Pancreas (tissue), 10 donors: Measurements from ENCODE around the gene MMAB. TPM values are rescaled to one million over a fixed set of nuclear protein-coding genes. Genes with fewer than 3 reads are reported as not detected.

Experiments
- ATAC-seq, 4 donors: fragments of 200-7000 bp; cut with Tn5 transposase; one replicate each; pipeline versions ENCODE4 v1.8.0 to v1.9.1; 2020; ENCODE audit warnings: mild to moderate bottlenecking in 4 of 4, moderate library complexity in 4 of 4
- DNase-seq, 6 donors: peaks; one replicate each; pipeline ENCODE4 v3.0.0-alpha.2; 2020
- FAIRE-seq: peaks from 2 replicates; lab custom pipeline; 2012; peaks lifted over from hg19 to GRCh38; lab: Jason Lieb, UNC
- H3K27ac ChIP-seq, 4 donors: fragments of 200-600 bp; sonication (generic); 1 replicate in 3 of 4; 2 replicates in 1 of 4; pipeline versions ENCODE4 v1.5.0 to v1.8.0; 2020
- H3K27me3 ChIP-seq, 4 donors: fragments of 200-600 bp; one replicate each; pipeline ENCODE4 v1.8.0; 2021
- H3K36me3 ChIP-seq, 3 donors: fragments of 200-600 bp; sonication (generic) in 1 of 3; one replicate each; pipeline versions ENCODE4 v1.5.0 to v1.8.0; 2020 to 2021
- H3K4me1 ChIP-seq, 3 donors: fragments of 200-600 bp; one replicate each; pipeline ENCODE4 v1.8.0; 2021
- H3K4me3 ChIP-seq, 4 donors: fragments of 200-600 bp; sonication (generic) in 2 of 4; one replicate each; pipeline versions ENCODE4 v1.5.0 to v1.8.0; 2020 to 2021
- H3K9me3 ChIP-seq, 4 donors: fragments of 200-600 bp; one replicate each; pipeline ENCODE4 v1.8.0; 2021
- CTCF ChIP-seq, 4 donors: fragments of 200-600 bp; sonication (generic) in 3 of 4; IDR thresholded peaks; one replicate each; pipeline versions ENCODE4 v1.5.0 to v1.8.0; 2021; ENCODE audit warnings: antibody characterized with exemption in 4 of 4
- WGBS, 2 donors: extraction: QIAGEN DNeasy Blood & Tissue Kit; methylation state at CpG; one replicate each; pipeline ENCODE4 v1.1.7; 2013; 5-methylcytosine and 5-hydroxymethylcytosine counted together
- intact Hi-C, 3 donors: fragments of 100-400 bp; cut with DNase I; formaldehyde crosslinking; loops; one replicate each; pipeline versions ENCODE4 v1.11.1 to v1.14.2; 2022
- polyA plus RNA-seq, 2 donors: library from polyadenylated mRNA; stranded (reverse); fragments of 200-250 nt; gene quantifications; one replicate each; pipeline ENCODE4 v1.2.3, GENCODE V29; 2013
- total RNA-seq, 6 donors: library from RNA; stranded (reverse); fragmentation: NEBNext Ultra II Directional in 4 of 6; extraction: Animal tissue kit (Norgen Biotek cat#: 25700) in 4 of 6; gene quantifications; one replicate each; pipeline versions ENCODE4 v1.2.1 to v1.2.4, GENCODE V29; 2021 to 2023
- donor health status: healthy with polysubstance abuse.
- donor health status: DM: no; HTN: no; CAD: no; lungs with moderate emphysema.
- donor health status: DM: no; HTN: no; CAD: no.
- donor health status: control.
- donor health status: control.
- donor health status: Bipolar disorder and iron deficiency.
- donor health status: DM: yes; HTN: yes; CAD: no.
- donor health status: DM: no; HTN: no; CAD: no.
- donor health status: DM: no; HTN: no; CAD: no.
- donor health status: DM: yes; HTN: yes; CAD: no.

The MMAB gene
- total and polyA plus RNA-seq, 8 donors = 15.6 to 40.6 (median 21.0) TPM

- ATAC-seq (no peak), DNase-seq (no peak), FAIRE-seq (no peak)
- Histone ChIP-seq H3K27me3 (no peaks in the 10 kb centered on the region), H3K4me1 (no peaks in the 10 kb centered on the region), H3K4me3 (no peak overlapping the region), H3K27ac (no peak overlapping the region), H3K36me3 (peaks cover 0 to 3% (median 0%) of the 10 kb centered on the region in 3 donors), H3K9me3 (no peaks in the 10 kb centered on the region)
- intact Hi-C loops = no loop called here
- 91 to 93% methylated on average over 30 of the region's 30 CpGs for WGBS, 2 donors
- no peak for TF ChIP-seq CTCF (IDR thresholded peaks at IDR 0.05)
Measured at GRCh38 chr12:109560867-109561710, 12.2 kb downstream of the MMAB start.

GRCh38 chr12:109559601-109560000 is 13.7 kb downstream of the MMAB start:
- H3K36me3 ChIP-seq = peaks cover 0 to 3% (median 0%) of the 10 kb centered on the region in 3 donors
- no peak for TF ChIP-seq CTCF (IDR thresholded peaks at IDR 0.05)
- no peak for FAIRE-seq
- no peak overlapping the region for H3K4me3 ChIP-seq
- no peak for ATAC-seq
- peak in 1 of 6 donors; percentile 59 for DNase-seq
- intact Hi-C loops = no loop called here
- 92 to 96% methylated on average over 10 of the region's 10 CpGs for WGBS, 2 donors
- H3K27ac ChIP-seq = no peak overlapping the region
- no peaks in the 10 kb centered on the region for H3K4me1 ChIP-seq
- no peaks in the 10 kb centered on the region for H3K27me3 ChIP-seq
- no peaks in the 10 kb centered on the region for H3K9me3 ChIP-seq

- no peak for FAIRE-seq
- H3K27me3 ChIP-seq = no peaks in the 10 kb centered on the region
- no peak for ATAC-seq
- no peak overlapping the region for H3K4me3 ChIP-seq
- no peak for DNase-seq
- H3K9me3 ChIP-seq = no peaks in the 10 kb centered on the region
- intact Hi-C loops = no loop called here
- H3K36me3 ChIP-seq = peaks cover 0 to 3% (median 0%) of the 10 kb centered on the region in 3 donors
- no peaks in the 10 kb centered on the region for H3K4me1 ChIP-seq
- no peak overlapping the region for H3K27ac ChIP-seq
- 94 to 96% methylated on average over 6 of the region's 6 CpGs for WGBS, 2 donors
- no peak for TF ChIP-seq CTCF (IDR thresholded peaks at IDR 0.05)
Measured at GRCh38 chr12:109559200-109559505, 14.2 kb downstream of the MMAB start.

GRCh38 chr12:109558374-109559199 is 14.7 kb downstream of the MMAB start:
- H3K27ac ChIP-seq = no peak overlapping the region
- 95 to 96% methylated on average over 22 to 25 of the region's 25 CpGs for WGBS, 2 donors
- ATAC-seq (no peak), DNase-seq (no peak), FAIRE-seq (no peak)
- H3K36me3 ChIP-seq = no peaks in the 10 kb centered on the region
- H3K4me1 ChIP-seq = no peaks in the 10 kb centered on the region
- no peaks in the 10 kb centered on the region for H3K9me3 ChIP-seq
- H3K27me3 ChIP-seq = no peaks in the 10 kb centered on the region
- intact Hi-C loops = no loop called here
- H3K4me3 ChIP-seq = no peak overlapping the region
- no peak for TF ChIP-seq CTCF (IDR thresholded peaks at IDR 0.05)
